GM06990 (cell line): Measurements from ENCODE around the gene NRIP2.

Experiments used
- DNase-seq: peaks from one replicate; pipeline ENCODE4 v3.0.0-alpha.2; 2011; ENCODE audit not compliant: insufficient read length; ENCODE audit errors: extremely low read depth
- H3K27me3 ChIP-seq: replicated peaks from 2 replicates; pipeline ENCODE4 v1.6.0; 2011; ENCODE audit warnings: low read length; ENCODE audit not compliant: control insufficient read depth, insufficient read depth
- H3K36me3 ChIP-seq: 2 replicates; pipeline ENCODE4 v1.5.1; 2011; ENCODE audit warnings: low read length; ENCODE audit not compliant: control insufficient read depth, insufficient read depth
- H3K4me3 ChIP-seq: replicated peaks from 2 replicates; pipeline ENCODE4 v1.5.1; 2011; ENCODE audit warnings: low read depth, mild to moderate bottlenecking, control low read depth, low read length
- CTCF ChIP-seq: IDR thresholded peaks from 2 replicates; pipeline ENCODE4 v1.5.1; 2011; ENCODE audit warnings: low read length, control low read depth, mild to moderate bottlenecking, inconsistent platforms; ENCODE audit not compliant: insufficient read depth, poor library complexity, severe bottlenecking

Gene NRIP2

DNA sequence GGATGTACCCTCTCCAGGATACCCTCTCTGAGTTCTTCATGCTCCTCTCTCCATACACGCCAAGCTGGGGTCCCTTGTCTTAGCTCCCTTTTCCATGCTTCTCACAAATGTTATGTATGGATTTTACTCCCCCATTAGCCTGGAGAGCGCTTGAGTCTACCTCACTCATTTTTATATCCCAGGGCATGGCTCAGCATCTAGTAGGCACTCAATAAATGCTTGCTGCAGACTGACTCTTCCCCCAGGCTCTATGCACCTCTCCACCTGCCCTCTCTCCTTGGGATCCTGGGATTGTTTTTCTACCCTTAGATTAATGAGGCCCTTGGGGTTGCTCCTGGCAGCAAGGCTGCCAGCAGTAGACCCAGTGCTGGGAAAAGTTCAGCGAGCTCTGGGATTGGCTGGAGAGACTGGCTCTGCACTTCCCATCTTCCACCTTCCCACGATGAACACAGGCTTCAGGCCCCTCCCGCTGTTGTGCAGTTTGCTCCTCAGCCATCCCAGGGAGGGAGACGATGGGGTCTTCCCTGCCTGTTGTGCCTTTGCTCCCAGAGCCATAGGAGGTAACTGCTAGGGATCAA, 2.2 kb downstream of the NRIP2 start:
- no peak for DNase-seq
- H3K27me3 ChIP-seq = no peaks in the 10 kb centered on the region
- peaks cover 10% of the 10 kb centered on the region for H3K36me3 ChIP-seq
- no peak for TF ChIP-seq CTCF
- no peak overlapping the region for H3K4me3 ChIP-seq

GRCh38 chr12:2829275-2829674, 5.6 kb downstream of the NRIP2 start:
- peaks cover 23% of the 10 kb centered on the region for H3K36me3 ChIP-seq
- no peaks in the 10 kb centered on the region for H3K27me3 ChIP-seq
- no peak overlapping the region for H3K4me3 ChIP-seq
- DNase-seq = no peak
- no peak for TF ChIP-seq CTCF

DNA sequence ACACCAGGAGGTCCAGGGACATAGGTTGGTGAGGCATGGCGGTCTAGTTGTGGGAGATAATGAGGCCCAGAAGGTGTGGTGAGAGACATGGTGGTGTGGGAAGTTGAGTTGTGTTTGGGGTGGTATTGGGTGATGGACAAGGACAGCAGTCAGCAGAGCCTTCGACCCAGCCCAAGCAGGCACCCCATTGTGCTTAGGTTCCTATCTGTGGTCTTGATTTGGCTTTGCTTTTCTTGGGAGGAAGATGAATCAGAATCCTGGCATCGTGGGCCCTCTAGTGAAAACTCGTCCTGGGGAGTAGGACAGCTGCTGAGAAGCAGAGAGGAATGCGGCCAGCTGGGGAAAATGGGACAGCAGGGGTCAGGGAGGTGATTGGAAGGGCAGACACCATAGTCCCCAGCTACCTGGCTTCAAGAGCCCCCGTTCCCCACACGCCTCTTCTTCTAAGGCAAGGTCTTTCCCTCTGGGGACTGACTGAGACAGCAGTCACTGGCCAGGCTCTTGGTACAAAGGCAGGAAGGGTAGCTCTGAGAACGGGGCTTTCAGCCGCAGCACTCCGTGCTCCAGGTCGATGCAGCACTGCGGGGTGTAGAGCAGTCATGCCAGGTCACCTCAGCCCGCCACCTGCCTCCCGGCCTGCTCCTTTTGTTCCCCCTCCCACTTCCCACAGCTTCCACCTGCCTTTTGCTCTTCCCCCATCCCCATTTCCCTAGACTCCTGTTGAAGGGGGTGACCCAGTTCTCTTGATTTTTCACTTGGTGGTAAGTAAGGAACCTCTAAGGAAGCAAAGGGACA, 7.9 kb downstream of the NRIP2 start:
- DNase-seq = no peak
- peaks cover 34% of the 10 kb centered on the region for H3K36me3 ChIP-seq
- TF ChIP-seq CTCF = no peak
- no peaks in the 10 kb centered on the region for H3K27me3 ChIP-seq
- H3K4me3 ChIP-seq = no peak overlapping the region

GRCh38 chr12:2826036-2826435, 8.8 kb downstream of the NRIP2 start:
- Histone ChIP-seq H3K36me3 (peaks cover 41% of the 10 kb centered on the region), H3K27me3 (no peaks in the 10 kb centered on the region), H3K4me3 (no peak overlapping the region)
- TF ChIP-seq CTCF = no peak
- no peak for DNase-seq

- no peak for DNase-seq
- peaks cover 43% of the 10 kb centered on the region for H3K36me3 ChIP-seq
- TF ChIP-seq CTCF = no peak
Observed at GRCh38 chr12:2825132-2825531, 9.7 kb downstream of the NRIP2 start.

More at GRCh38 chr12:2825132-2825531, 9.7 kb downstream of the NRIP2 start:
- Histone ChIP-seq H3K4me3 (no peak overlapping the region), H3K27me3 (no peaks in the 10 kb centered on the region)
